AG08396 (cell line): ENCODE measurements around the gene GABPB1.
"Not testable (repeated sequence)": the region's sequence is repeated elsewhere in the genome, so short reads cannot be mapped to it uniquely, and the experiment has no call there.

Experiments
- DNase-seq: peaks from one replicate; pipeline ENCODE4 v3.0.0; 2012; ENCODE audit warnings: low spot score, mixed read lengths

Gene GABPB1

DNA sequence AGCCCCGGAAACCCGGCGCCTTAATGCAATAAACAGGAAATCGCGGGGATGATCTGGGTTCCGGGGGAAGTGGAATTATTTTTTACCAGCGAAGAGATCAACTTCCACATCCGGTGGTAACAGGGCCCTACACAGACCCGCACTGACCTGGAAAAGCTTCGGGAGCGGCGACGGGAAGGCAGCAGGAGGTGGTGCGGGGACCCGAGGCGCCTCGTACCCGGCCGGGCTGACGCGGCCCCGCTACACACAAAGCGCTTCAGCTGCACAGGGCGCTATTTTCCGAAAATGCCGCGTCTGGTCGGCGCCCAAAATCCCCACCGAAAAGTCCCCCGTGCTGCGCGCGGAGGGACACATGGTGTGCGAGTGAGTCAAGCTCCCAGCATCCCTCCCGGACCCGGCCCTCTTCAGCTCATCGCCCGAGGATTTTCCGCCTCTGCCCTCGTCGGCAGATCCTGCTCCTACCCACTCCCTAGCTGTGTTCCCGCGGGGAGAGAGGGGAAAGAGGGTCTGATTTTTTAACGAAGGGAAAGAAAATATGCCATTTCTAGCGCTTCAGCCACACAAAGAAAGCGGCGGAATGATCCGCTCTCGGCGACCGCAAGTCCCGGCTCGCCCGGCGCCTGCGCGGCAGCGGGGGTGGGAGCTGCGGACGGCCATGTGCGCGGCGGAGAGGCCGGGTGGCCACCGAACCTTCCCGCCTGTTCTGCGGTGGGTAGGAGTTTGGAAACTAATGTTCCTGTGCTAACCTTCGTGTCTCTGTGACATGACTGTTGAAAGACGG, at the start of gene GABPB1:
TSS of gene GABPB1 (minus strand) at position 361 of the 781 bp plus-strand sequence. CDS start 45,400 bp downstream, outside the sequence.
- peak; percentile 95 for DNase-seq

- not testable (repeated sequence) for DNase-seq
Measured at GRCh38 chr15:50391561-50391960, 36.6 kb upstream of the GABPB1 start.

DNA sequence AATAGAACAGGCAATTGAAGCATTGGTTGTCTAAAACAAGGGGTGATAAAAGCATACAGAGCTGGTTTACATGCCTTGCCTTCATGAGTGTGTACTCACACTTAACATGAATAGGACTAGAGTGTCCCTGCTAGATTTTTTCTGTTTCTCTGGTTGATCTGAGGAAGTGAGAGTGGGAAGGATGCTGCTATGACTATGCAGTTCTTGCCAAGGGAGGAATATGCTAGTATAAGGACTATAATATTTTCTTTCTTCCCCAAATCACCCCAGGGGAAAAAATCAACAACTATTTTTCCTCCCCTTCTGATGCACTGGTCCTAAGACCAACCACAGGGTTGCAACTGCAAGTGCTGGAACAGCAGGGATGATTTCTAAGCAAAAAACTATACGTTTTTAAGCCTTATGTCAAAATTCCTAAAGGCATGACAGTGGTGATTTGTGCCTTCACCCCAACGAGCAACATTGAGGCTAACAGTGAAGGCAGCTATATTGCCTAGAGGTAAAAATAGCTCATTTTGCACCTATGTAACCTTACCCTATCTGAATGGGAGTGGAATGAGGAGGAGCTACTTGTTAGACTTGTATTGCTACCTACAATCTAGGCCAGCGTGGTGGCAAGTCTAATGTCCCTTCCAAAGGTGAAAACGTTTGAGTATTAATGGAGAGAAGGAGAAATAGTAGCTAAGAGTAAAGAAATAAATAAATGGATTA, 35.7 kb upstream of the GABPB1 start:
- no peak for DNase-seq

DNA sequence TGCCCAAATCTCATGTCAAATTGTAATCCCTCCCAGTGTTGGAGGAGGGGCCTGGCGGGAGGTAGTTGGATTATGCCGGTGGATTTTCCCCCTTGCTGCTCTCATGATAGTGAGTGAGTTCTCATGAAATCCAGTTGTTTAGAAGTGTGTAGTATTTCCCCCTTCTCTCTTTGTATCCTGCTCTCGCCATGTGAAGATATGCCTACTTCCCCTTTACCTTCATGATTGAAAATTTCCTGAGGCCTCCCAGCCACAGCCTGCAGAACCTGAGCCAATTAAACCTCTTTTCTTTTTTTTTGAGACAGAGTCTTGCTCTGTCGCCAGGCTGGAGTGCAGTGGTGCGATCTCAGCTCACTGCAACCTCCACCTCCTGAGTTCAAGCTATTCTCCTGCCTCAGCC, 27.4 kb upstream of the GABPB1 start:
- not testable (repeated sequence) for DNase-seq

DNA sequence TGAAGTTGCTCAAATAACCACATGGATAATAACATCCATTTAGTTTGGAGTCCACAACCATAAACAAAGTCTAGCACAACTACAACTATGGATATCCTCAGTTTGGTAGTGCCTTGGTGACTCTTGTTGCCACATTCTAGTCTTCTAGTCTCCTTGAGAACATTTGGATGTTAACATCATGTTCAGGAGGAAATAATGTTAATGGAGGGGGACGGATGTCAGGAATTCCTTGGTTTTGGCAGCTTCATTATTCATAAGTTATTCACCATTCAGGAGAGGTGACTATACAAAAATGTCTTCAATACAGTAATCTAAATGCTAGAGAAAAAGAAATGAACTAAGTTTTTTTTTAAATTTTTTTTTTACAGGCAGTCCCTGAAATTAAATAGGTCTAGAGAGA, 26.4 kb upstream of the GABPB1 start:
- DNase-seq, result no peak

DNA sequence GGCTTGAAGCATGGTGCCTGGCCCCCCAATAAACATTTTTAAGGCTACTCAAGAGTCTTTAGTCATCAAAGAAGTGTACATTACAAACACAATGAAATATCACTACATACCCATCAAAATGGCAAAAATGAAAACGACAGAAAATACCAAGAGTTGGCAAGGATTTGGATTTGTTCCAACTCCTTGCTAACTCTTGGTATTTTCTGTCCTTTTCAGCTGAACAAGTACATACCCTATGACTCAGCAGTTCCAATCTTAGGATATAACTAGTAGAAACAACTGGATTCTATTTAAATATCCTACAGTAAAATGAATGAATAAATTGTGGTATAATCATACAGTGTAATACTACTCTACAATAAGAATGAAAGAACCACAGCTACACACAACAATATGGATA, 25.1 kb upstream of the GABPB1 start:
- DNase-seq, result no peak

DNA sequence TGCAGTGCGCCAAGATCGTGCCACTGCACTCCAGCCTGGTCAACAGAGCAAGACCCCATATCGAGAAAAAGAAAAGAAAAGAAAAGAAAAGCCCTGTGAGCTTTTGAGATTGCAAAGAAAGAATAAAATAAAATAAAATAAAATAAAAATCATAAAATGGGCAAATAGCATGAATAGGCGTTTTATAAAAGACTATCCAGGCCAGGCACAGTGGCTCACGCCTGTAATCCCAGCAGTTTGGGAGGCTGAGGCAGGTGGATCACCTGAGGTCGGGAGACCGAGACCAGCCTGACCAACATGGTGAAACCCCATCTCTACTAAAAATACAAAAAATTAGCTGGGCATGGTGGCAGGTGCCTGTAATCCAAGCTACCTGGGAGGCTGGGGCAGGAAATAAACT, 24.4 kb upstream of the GABPB1 start:
- not testable (repeated sequence) for DNase-seq

GRCh38 chr15:50378776-50379175, 23.8 kb upstream of the GABPB1 start:
- no peak for DNase-seq

DNA sequence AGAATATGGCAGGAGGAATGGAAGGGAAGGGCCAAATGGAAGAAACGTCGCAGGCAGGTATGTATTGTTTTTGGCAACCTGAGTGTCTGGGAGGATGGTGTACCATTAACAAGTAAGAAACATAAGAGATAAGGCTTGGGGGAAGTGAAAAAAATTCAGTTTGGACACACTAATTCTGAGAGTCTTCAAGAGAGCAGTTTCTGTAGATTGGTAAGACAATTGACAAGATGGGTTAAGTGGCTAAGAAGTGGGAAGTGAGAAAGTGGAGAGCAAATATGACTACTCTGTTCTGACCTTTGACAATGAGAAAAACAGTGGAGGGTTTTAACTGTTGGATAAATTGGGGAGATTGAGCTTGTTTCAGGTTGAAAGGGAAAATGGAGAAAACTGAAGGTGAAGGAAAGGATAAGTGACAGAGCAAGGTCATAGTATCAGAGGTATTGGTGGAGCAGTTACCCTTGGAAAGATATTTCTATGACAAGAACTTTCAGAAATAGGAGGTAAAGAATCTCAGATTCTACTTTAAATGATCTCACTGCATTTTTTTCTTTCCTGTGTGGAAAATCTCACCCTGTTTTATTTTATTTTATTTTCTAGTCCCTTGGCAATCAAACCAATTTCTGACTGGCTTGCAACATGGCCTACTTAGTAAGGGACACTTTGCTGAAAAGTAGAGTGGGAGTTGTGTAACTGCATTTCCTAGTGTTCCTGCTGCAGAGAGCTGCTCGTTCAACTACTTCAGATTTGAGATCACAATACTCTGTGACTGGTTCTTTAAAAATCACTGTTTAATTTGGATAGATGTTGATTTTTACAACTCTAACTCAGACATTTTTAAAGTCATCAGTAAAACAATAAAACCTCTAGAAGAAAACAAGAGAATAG, 23.1 kb upstream of the GABPB1 start:
- no peak for DNase-seq

DNA sequence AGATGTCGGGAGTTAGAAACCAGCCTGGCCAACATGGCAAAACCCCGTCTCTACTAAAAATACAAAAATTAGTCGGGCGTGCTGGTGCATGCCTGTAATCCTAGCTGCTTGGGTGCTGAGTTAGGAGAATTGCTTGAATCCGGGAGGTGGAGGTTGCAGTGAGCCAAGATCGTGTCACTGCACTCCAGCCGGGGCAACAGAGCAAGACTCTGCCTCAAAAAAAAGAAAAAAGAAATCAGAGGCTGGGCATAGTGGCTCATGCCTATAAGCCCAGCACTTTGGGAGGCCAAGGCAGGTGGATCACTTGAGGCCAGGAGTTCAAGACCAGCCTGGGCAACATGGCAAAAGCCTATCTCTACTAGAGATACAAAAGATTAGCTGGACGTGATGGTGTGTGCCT, 14.6 kb upstream of the GABPB1 start:
- not testable (repeated sequence) for DNase-seq

GRCh38 chr15:50365971-50366370, 11.0 kb upstream of the GABPB1 start:
- DNase-seq, result no peak

DNA sequence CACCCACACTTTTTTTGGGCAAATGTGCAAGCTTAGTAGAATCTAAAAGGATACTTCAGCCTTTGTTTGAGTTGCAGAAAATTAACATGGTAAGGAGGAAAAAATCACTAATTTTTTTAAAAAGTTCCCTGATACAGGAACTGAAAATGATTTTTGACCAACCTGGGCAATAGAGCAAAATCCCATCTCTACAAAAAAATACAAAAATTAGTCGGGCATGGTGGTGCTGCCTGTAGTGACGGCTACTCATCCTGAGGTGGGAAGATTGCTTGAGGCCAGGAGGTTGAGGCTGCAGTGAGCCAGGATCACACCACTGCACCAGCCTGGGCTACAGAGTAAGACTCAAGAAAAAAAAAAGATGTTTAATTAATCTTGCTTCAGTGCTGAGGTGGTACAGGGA, 10.6 kb upstream of the GABPB1 start:
- DNase-seq, result no peak

DNA sequence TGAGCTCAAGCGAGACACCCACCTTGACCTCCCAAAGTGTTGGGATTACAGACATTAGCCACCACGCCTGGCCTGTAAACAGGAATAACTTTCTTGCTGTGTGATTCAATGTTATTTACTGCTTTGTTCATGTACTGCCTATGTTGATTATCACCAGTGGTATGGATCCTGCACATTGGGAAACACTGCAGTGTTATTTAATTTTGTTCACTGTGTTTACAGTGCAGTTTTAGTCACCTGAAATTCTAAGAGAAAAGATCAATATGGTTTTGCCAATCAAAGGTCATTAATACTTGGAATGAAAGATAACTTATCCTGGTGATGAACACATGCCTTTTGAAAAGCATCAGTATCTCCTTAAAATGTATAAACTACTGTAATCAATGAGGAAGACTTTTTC, 8.6 kb upstream of the GABPB1 start:
- no peak for DNase-seq

DNA sequence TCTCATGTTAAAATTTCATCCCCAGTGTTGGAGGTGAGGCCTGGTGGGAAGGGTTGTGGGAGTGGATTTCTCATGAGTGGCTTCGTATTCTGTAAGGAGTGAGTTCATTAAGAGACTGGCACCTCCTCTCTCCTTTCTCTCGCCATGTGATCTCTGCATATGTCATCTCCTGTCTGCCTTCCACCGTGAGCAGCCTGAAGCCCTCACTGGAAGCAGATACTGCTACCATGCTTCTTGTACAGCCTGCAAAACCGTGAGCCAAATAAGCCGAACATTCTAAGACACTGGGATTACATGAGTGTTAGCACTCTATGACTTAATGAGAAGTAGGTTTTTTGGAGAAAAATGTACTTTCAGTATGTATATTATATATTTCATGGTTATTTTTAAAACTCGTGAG, 6.8 kb upstream of the GABPB1 start:
- no peak for DNase-seq

GRCh38 chr15:50358845-50359244, 3.8 kb upstream of the GABPB1 start:
- peak; percentile 41 for DNase-seq

DNA sequence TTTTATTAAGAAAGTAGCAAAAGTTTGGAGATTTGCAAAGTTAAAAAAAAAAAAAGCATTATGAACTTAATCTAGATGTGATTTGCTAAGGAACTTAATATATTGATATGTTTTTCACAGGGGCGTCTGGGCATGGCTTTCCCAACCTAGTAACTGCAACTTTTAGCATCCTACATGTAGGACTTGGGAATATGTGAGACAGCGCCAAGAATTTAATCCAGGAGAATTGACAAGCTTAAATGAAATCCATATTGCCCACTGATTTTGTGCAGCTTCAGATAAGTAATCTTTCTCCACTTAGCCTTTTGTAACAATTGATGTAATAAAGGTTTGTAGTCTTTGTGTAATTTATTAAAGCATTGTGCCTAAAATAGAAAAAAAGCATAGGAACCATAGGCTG, 982 bp upstream of the GABPB1 start:
- no peak for DNase-seq

- DNase-seq, result no peak
Measured at GRCh38 chr15:50355619-50355905, 564 bp upstream of the GABPB1 start.

DNA sequence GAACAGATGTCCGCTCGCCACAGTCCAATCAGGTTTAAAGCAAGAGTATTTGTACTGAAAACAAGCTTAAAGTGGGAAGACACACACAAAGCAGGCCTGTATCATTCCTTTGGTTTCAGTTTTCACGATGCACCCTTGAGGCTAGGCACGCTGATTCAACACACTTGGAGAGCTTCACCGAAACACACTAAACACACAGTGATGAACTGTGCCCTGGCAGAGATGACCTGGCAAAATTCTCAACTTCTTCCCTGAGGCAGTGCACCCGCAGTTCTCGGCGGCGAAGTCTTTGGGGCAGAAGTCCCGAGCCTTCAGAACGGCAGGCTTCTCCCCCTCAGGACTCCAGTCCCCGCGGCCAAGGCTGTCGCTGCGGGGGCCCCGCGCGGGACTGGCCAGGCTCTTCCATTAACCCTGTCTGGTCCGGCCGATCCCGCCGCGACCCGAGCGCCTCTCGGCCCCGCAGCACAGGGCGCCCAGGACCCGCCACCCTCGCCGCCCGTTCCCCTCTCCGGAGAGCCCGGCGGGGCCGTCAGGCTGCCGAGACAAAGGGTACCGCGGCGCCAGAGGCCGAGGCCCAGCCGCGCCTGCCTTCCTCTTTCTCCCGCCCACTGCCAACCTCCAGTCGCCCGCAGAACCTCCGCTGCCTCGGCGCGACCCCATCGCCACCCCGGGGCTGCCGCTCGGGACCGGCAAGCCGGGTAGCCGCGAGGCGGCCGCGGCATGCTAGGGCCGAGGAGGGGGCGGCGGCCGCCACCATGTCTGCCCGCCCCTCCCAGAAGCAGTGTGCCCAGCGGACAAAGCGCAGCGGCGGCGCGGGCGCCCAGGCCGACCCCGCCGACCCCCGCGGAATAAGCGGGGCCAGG, 792 bp downstream of the GABPB1 start:
- peak; percentile 62 for DNase-seq

- peak; percentile 58 for DNase-seq
Measured at GRCh38 chr15:50353251-50353974, 1.6 kb downstream of the GABPB1 start.

- DNase-seq, result no peak
Measured at GRCh38 chr15:50350621-50351020, 4.4 kb downstream of the GABPB1 start.

DNA sequence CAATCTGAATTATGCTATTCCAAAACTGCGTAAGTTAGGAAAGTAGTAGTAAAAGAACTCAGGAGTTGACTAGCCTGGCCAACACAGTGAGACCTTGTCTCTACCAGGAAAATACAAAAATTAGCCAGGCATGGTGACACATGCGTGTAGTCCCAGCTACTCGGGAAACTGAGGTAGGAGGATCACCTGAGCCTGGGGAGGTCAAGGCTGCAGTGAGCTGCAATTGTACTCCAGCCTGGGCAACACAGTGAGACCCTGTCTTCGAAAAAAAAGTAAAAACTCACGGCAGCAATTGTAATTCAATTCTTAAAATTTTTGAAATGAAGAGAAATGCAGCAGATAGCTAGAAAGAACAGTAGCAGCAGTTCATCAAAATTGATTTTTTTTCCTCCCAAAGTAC, 9.7 kb downstream of the GABPB1 start:
- DNase-seq, result no peak
